K562 (cell line): Measurements from ENCODE around the gene ZNF490. TPM values are rescaled to one million over a fixed set of nuclear protein-coding genes. Genes with fewer than 3 reads are reported as not detected.

Experiments used
- ARNT ChIP-seq, 2 experiments: fragments of 450-650 bp; IDR thresholded peaks; 2 replicates each; pipeline ENCODE4 v1.6.1; 2016; ENCODE audit warnings: mild to moderate bottlenecking in 1 of 2
- ERF ChIP-seq: fragments of 450-650 bp; formaldehyde crosslinking; IDR thresholded peaks from 2 replicates; pipeline ENCODE4 v1.4.0; 2020; ENCODE audit warnings: mild to moderate bottlenecking, mixed read lengths
- ESRRA ChIP-seq: fragments of 450-650 bp; IDR thresholded peaks from 2 replicates; pipeline ENCODE4 v1.6.1; 2014; ENCODE audit warnings: low read depth, mild to moderate bottlenecking, moderate library complexity, borderline replicate concordance
- KAT7 ChIP-seq: sonication (generic); formaldehyde crosslinking; IDR thresholded peaks from 2 replicates; pipeline ENCODE4 v1.8.0; 2022; ENCODE audit warnings: missing genetic modification reagents, mild to moderate bottlenecking, borderline replicate concordance
- KLF1 ChIP-seq: fragments of 450-650 bp; IDR thresholded peaks from 2 replicates; pipeline ENCODE4 v1.6.1; 2016; ENCODE audit warnings: missing genetic modification characterization, missing compliant biosample characterization
- NBN ChIP-seq: fragments of 450-650 bp; IDR thresholded peaks from 2 replicates; pipeline ENCODE4 v1.6.1; 2016; ENCODE audit warnings: low read depth, mild to moderate bottlenecking
- NFE2 ChIP-seq: IDR thresholded peaks from 2 replicates; pipeline ENCODE4 v1.6.1; 2014; ENCODE audit warnings: antibody characterized with exemption, low read depth
- NFRKB ChIP-seq: fragments of 450-650 bp; IDR thresholded peaks from 2 replicates; pipeline ENCODE4 v1.6.1; 2016; ENCODE audit warnings: low read depth
- PHF20 ChIP-seq: fragments of 450-650 bp; IDR thresholded peaks from 2 replicates; pipeline ENCODE4 v1.6.1; 2018; ENCODE audit not compliant: partially characterized antibody
- SETDB1 ChIP-seq: IDR thresholded peaks from one replicate; pipeline ENCODE4 v1.6.1; 2012; ENCODE audit warnings: low read length, control low read depth, inconsistent platforms
- SLC30A9 ChIP-seq: fragments of 250-450 bp; sonication (Bioruptor Pico); IDR thresholded peaks from 2 replicates; pipeline ENCODE4 v1.8.0; 2022; ENCODE audit warnings: mild to moderate bottlenecking, moderate library complexity
- SMARCC2 ChIP-seq: fragments of 450-650 bp; IDR thresholded peaks from 2 replicates; pipeline ENCODE4 v1.6.1; 2017; ENCODE audit warnings: antibody characterized with exemption, moderate library complexity, mild to moderate bottlenecking, low read depth
- SOX6 ChIP-seq: fragments of 450-650 bp; IDR thresholded peaks from 2 replicates; pipeline ENCODE4 v1.6.1; 2014; ENCODE audit warnings: mild to moderate bottlenecking
- SRF ChIP-seq, 2 experiments: fragments of 250-450, 450-650 bp in 1 of 2; sonication (Bioruptor Pico) in 1 of 2; sonication (generic) in 1 of 2; formaldehyde crosslinking; IDR thresholded peaks; 2 replicates each; pipeline versions ENCODE4 v1.5.0 to v1.5.1; 2020 to 2022; ENCODE audit warnings: mild to moderate bottlenecking in 1 of 2, missing genetic modification reagents in 1 of 2
- SRSF1 ChIP-seq: fragments of 200-400 bp; formaldehyde crosslinking; IDR thresholded peaks from 2 replicates; pipeline ENCODE4 v1.6.1; 2017; ENCODE audit warnings: mild to moderate bottlenecking, low read depth, low read length, moderate library complexity
- TCF7L2 ChIP-seq: fragments of 150-350 bp; IDR thresholded peaks from 2 replicates; pipeline ENCODE4 v1.6.1; 2016; ENCODE audit warnings: low read depth, mild to moderate bottlenecking, low read length, moderate library complexity
- TRIM24 ChIP-seq, 2 experiments: fragments of 450-650 bp; IDR thresholded peaks; 2 replicates each; pipeline ENCODE4 v1.6.1; 2016
- ZBED1 ChIP-seq: IDR thresholded peaks from 2 replicates; pipeline ENCODE4 v1.6.1; 2014
- ZKSCAN8 ChIP-seq: fragments of 200-800 bp; sonication (Bioruptor generic); IDR thresholded peaks from 2 replicates; pipeline ENCODE4 v1.6.1; 2016; ENCODE audit warnings: missing genetic modification characterization, missing compliant biosample characterization
- ZNF445 ChIP-seq: fragments of 250-450 bp; sonication (Bioruptor Pico); IDR thresholded peaks from 2 replicates; pipeline ENCODE4 v1.4.0; 2020; ENCODE audit warnings: low read depth, mild to moderate bottlenecking, moderate library complexity
- ZNF77 ChIP-seq: fragments of 250-450 bp; sonication (Bioruptor Pico); IDR thresholded peaks from 2 replicates; pipeline ENCODE4 v1.5.0; 2020
- polyA plus RNA-seq, 8 experiments: library from polyadenylated mRNA; depleted of rRNA in 4 of 8; stranded (reverse) in 5 of 8; unstranded in 3 of 8; fragments of >200 nt; fragmentation: Nextera tagmentation in 2 of 8; fragmentation: Illumina TruSeq in 1 of 8; extraction: Ambion mirVana in 2 of 8; extraction: Trizol in 1 of 8; gene quantifications; 2 replicates each; pipeline versions ENCODE4 v1.2.1 to v1.2.3, GENCODE V29; 2011 to 2014; ENCODE audit warnings: inconsistent platforms in 1 of 8, missing spikeins in 1 of 8
- total RNA-seq, 7 experiments: library from RNA; depleted of rRNA in 6 of 7; stranded (reverse); fragments of >200 nt in 6 of 7; fragmentation: Illumina TruSeq in 2 of 7; extraction: Trizol in 2 of 7; gene quantifications; 2 replicates each; pipeline versions ENCODE4 v1.2.1 to v1.2.3, GENCODE V29; 2011 to 2021; ENCODE audit warnings: low replicate concordance in 1 of 7
- TF ChIP-seq, protein P1 (sequence below): fragments of 250-450 bp; sonication (Bioruptor Pico); IDR thresholded peaks from 2 replicates; pipeline ENCODE4 v1.5.1; 2021; ENCODE audit warnings: mild to moderate bottlenecking
- TF ChIP-seq, protein P2 (sequence below): sonication (generic); formaldehyde crosslinking; IDR thresholded peaks from 2 replicates; pipeline ENCODE4 v1.9.0; 2022; ENCODE audit warnings: mild to moderate bottlenecking, missing genetic modification reagents
- TF ChIP-seq, protein P3 (sequence below): fragments of 450-650 bp; IDR thresholded peaks from 2 replicates; pipeline ENCODE4 v1.7.1; 2018; ENCODE audit warnings: mild to moderate bottlenecking, low read depth; ENCODE audit not compliant: partially characterized antibody
- TF ChIP-seq, protein P4 (sequence below): sonication (generic); formaldehyde crosslinking; IDR thresholded peaks from 2 replicates; pipeline ENCODE4 v1.8.0; 2022; ENCODE audit warnings: mild to moderate bottlenecking, missing genetic modification reagents, borderline replicate concordance

Gene ZNF490
- total and polyA plus RNA-seq, 9 of the 15 experiments (the other 6 are each of a cell fraction or from before 2014, with no cell fraction given): 0.90 to 8.3 (median 4.4) TPM

DNA sequence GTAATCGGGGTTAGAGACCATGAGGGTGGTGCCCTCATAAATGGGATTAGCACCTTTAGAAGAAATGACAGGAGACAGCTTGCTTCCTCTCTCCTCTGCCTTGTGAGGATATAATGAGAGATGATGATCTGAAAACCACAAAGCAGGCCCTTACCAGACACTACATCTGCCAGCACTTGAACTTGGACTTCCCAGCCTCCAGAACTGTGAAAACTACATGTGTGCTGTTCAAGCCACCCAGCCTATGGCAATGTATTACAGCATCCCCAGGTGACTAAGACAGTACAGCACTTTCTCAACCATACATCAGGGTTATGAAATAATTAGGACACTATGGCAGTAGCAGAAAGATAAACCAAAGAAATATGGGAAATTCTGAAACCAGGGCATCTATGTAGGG is 66.8 kb downstream of the ZNF490 start (continued):
- TF ChIP-seq, protein P1, sequence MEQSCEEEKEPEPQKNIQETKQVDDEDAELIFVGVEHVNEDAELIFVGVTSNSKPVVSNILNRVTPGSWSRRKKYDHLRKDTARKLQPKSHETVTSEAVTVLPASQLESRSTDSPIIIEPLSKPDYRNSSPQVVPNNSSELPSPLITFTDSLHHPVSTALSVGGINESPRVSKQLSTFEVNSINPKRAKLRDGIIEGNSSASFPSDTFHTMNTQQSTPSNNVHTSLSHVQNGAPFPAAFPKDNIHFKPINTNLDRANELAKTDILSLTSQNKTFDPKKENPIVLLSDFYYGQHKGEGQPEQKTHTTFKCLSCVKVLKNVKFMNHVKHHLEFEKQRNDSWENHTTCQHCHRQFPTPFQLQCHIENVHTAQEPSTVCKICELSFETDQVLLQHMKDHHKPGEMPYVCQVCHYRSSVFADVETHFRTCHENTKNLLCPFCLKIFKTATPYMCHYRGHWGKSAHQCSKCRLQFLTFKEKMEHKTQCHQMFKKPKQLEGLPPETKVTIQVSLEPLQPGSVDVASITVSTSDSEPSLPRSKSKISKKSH (CRISPR knock-in tag): peak; percentile 69; the same call in 1 of the 2 replicates
- TF ChIP-seq ZBED1 (no peak), SOX6 (no peak), NFRKB (no peak), SRF (CRISPR knock-in tag; IDR thresholded peaks at IDR 0.05) (0 out of 4 replicates have a peak, but pooled peaks of 1 of the 2 experiments have one; percentile 9), NFE2 (no peak), ZNF77 (CRISPR knock-in tag) (no peak), PHF20 (no peak), ESRRA (peak; percentile 10; the same call in 1 of the 2 replicates), SRSF1 (no peak), ARNT (IDR thresholded peaks at IDR 0.05) (no peak), SMARCC2 (no peak), NBN (no peak), ERF (CRISPR knock-in tag) (no peak), TRIM24 (IDR thresholded peaks at IDR 0.05) (peak; percentile 84 to 86), ZKSCAN8 (no peak), SETDB1 (no peak), KAT7 (CRISPR knock-in tag) (no peak), ZNF445 (CRISPR knock-in tag) (0 out of 2 replicates have a peak, but pooled peaks have one; percentile 37), TCF7L2 (no peak), KLF1 (tag) (no peak), SLC30A9 (CRISPR knock-in tag) (no peak)
- TF ChIP-seq, protein P2, sequence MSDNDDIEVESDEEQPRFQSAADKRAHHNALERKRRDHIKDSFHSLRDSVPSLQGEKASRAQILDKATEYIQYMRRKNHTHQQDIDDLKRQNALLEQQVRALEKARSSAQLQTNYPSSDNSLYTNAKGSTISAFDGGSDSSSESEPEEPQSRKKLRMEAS (CRISPR knock-in tag): no peak
- TF ChIP-seq, protein P3, sequence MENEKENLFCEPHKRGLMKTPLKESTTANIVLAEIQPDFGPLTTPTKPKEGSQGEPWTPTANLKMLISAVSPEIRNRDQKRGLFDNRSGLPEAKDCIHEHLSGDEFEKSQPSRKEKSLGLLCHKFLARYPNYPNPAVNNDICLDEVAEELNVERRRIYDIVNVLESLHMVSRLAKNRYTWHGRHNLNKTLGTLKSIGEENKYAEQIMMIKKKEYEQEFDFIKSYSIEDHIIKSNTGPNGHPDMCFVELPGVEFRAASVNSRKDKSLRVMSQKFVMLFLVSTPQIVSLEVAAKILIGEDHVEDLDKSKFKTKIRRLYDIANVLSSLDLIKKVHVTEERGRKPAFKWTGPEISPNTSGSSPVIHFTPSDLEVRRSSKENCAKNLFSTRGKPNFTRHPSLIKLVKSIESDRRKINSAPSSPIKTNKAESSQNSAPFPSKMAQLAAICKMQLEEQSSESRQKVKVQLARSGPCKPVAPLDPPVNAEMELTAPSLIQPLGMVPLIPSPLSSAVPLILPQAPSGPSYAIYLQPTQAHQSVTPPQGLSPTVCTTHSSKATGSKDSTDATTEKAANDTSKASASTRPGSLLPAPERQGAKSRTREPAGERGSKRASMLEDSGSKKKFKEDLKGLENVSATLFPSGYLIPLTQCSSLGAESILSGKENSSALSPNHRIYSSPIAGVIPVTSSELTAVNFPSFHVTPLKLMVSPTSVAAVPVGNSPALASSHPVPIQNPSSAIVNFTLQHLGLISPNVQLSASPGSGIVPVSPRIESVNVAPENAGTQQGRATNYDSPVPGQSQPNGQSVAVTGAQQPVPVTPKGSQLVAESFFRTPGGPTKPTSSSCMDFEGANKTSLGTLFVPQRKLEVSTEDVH: no peak
- TF ChIP-seq, protein P4, sequence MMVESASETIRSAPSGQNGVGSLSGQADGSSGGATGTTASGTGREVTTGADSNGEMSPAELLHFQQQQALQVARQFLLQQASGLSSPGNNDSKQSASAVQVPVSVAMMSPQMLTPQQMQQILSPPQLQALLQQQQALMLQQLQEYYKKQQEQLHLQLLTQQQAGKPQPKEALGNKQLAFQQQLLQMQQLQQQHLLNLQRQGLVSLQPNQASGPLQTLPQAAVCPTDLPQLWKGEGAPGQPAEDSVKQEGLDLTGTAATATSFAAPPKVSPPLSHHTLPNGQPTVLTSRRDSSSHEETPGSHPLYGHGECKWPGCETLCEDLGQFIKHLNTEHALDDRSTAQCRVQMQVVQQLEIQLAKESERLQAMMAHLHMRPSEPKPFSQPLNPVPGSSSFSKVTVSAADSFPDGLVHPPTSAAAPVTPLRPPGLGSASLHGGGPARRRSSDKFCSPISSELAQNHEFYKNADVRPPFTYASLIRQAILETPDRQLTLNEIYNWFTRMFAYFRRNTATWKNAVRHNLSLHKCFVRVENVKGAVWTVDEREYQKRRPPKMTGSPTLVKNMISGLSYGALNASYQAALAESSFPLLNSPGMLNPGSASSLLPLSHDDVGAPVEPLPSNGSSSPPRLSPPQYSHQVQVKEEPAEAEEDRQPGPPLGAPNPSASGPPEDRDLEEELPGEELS (CRISPR knock-in tag): no peak
